Cardiac muscle cell (in vitro differentiated cells and primary cell): ENCODE data around the gene XRCC5. TPM values are rescaled to one million over a fixed set of nuclear protein-coding genes. Genes with fewer than 3 reads are reported as not detected.

ENCODE experiments used
- DNase-seq, 2 donors: peaks; one replicate each; pipeline versions ENCODE4 v3.0.0 to v3.0.0-alpha.2; 2010 to 2017; ENCODE audit warnings: low read depth in 1 of 2, low spot score in 1 of 2
- H3K27ac ChIP-seq: fragments of 200-600 bp; sonication (generic); 2 replicates; pipeline ENCODE4 v1.5.1; 2016
- H3K27me3 ChIP-seq: fragments of 200-600 bp; sonication (generic); 2 replicates; pipeline ENCODE4 v1.6.0; 2016; ENCODE audit warnings: control low read depth
- H3K36me3 ChIP-seq: fragments of 200-600 bp; sonication (generic); 2 replicates; pipeline ENCODE4 v1.5.1; 2016; ENCODE audit warnings: control low read depth
- H3K4me1 ChIP-seq: fragments of 200-600 bp; sonication (generic); 2 replicates; pipeline ENCODE4 v1.8.1; 2017; ENCODE audit warnings: low read depth, mild to moderate bottlenecking, mixed run types
- H3K4me3 ChIP-seq: fragments of 200-600 bp; sonication (generic); 2 replicates; pipeline ENCODE4 v1.5.1; 2016; ENCODE audit warnings: mild to moderate bottlenecking
- H3K9me3 ChIP-seq: fragments of 200-600 bp; sonication (generic); 2 replicates; pipeline ENCODE4 v1.5.1; 2017; ENCODE audit warnings: low read depth, mild to moderate bottlenecking, control low read depth
- polyA plus RNA-seq: library from polyadenylated mRNA; unstranded; fragments of >200 nt; fragmentation: Nextera tagmentation; extraction: Ambion mirVana; gene quantifications from 2 replicates; pipeline ENCODE4 v1.2.1, GENCODE V29; 2016
- total RNA-seq: library from RNA; depleted of rRNA; stranded (reverse); fragments of >200 nt; gene quantifications from 2 replicates; pipeline ENCODE4 v1.2.3, GENCODE V29; 2016
- TF ChIP-seq, protein P1 (sequence below): IDR thresholded peaks from 2 replicates; pipeline ENCODE4 v1.5.1; 2012; ENCODE audit warnings: low read depth, mild to moderate bottlenecking, low read length

The XRCC5 gene
- total and polyA plus RNA-seq, 2 experiments from 2014 or later = 150 to 241 TPM

DNA sequence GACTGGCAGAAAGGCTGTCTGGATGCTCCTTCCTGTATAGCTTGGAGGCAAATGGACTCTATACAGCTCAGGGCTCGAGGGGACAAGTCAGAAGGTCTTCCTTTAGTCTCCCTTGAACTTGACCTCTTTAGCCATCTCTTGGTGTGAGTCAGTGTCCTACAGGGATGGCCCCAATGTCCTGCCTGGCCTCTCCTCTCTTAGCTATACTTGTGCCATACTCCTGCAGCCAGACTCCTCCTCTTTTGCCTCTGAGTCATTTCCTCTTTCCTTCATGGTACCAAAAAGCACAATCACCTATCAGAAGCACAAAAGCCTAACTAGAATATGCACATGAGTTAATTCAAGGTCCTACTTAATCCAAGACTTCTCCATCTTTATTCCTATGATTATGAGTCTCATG is 112.7 kb downstream of the XRCC5 start:
- peak in 1 of 2 donors; percentile 39 for DNase-seq
- H3K27ac ChIP-seq = no peak overlapping the region
- no peaks in the 10 kb centered on the region for H3K9me3 ChIP-seq
- H3K4me1 ChIP-seq = no peaks in the 10 kb centered on the region
- H3K36me3 ChIP-seq = no peaks in the 10 kb centered on the region
- no peak overlapping the region for H3K4me3 ChIP-seq
- TF ChIP-seq, protein P1, sequence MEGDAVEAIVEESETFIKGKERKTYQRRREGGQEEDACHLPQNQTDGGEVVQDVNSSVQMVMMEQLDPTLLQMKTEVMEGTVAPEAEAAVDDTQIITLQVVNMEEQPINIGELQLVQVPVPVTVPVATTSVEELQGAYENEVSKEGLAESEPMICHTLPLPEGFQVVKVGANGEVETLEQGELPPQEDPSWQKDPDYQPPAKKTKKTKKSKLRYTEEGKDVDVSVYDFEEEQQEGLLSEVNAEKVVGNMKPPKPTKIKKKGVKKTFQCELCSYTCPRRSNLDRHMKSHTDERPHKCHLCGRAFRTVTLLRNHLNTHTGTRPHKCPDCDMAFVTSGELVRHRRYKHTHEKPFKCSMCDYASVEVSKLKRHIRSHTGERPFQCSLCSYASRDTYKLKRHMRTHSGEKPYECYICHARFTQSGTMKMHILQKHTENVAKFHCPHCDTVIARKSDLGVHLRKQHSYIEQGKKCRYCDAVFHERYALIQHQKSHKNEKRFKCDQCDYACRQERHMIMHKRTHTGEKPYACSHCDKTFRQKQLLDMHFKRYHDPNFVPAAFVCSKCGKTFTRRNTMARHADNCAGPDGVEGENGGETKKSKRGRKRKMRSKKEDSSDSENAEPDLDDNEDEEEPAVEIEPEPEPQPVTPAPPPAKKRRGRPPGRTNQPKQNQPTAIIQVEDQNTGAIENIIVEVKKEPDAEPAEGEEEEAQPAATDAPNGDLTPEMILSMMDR = no peak
- H3K27me3 ChIP-seq = no peaks in the 10 kb centered on the region

GRCh38 chr2:216222650-216223352 is 113.7 kb downstream of the XRCC5 start:
- Histone ChIP-seq H3K36me3 (no peaks in the 10 kb centered on the region), H3K27ac (no peak overlapping the region), H3K4me3 (no peak overlapping the region), H3K9me3 (no peaks in the 10 kb centered on the region), H3K27me3 (no peaks in the 10 kb centered on the region), H3K4me1 (no peaks in the 10 kb centered on the region)
- TF ChIP-seq, protein P1 = peak; percentile 36
- peak in 1 of 2 donors; percentile 21 for DNase-seq

GRCh38 chr2:216224388-216224787 is 115.2 kb downstream of the XRCC5 start:
- Histone ChIP-seq H3K36me3 (no peaks in the 10 kb centered on the region), H3K9me3 (no peaks in the 10 kb centered on the region), H3K27me3 (no peaks in the 10 kb centered on the region), H3K4me3 (no peak overlapping the region), H3K4me1 (no peaks in the 10 kb centered on the region), H3K27ac (no peak overlapping the region)
- DNase-seq = no peak
- TF ChIP-seq, protein P1 = no peak

DNA sequence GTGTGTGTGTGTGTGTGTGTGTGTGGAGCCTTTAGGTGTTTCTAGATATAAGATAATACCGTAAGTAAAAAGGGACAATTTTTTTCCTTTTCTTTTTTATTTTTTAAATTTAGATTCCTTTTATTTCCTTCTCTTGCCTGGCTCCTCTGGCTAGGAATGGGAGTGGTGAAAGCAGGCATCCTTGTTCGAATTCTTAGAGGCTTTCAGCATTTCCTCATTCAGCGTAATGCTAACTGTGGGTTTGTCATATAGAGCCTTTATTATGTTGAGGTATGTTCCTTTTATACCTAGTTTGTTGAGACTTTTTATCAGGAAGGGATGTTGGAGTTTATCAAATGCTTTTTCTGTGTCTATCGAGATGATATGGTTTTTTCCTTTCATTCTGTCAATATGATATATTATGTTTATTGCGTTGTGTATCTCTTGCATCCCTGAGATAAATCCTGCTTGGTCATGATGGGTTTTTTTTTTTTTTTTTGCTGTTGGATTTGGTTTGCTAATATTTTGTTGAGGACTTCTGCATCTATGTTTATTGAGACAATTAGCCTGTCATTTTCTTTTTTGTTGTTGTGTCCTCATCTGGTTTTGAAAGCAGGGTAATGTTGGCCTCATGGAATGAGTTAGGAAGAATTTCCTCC is 120.2 kb downstream of the XRCC5 start:
- Histone ChIP-seq H3K27me3 (no peaks in the 10 kb centered on the region), H3K4me1 (no peaks in the 10 kb centered on the region), H3K4me3 (no peak overlapping the region), H3K27ac (no peak overlapping the region), H3K36me3 (no peaks in the 10 kb centered on the region), H3K9me3 (no peaks in the 10 kb centered on the region)
- no peak for DNase-seq
- TF ChIP-seq, protein P1 = no peak

DNA sequence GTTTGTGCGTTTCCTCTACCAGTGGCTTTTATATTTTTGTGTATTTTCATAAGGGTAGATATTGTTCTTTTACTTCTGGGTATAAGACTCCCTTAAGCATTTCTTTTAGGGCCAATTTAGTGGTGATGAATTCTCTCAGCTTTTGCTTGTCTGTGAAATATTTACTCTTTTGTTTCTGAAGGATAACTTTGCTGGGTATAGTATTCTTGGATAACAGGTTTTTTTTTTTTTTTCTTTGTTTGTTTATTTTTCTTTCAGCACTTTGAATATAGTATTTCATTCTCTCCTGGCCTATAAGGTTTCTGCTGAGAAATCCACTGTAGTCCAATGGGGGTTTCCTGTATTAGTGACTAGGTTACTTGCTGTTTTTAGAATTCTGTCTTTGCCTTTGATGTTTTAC is 122.7 kb downstream of the XRCC5 start:
- TF ChIP-seq, protein P1 = no peak
- H3K9me3 ChIP-seq = no peaks in the 10 kb centered on the region
- H3K27ac ChIP-seq = no peak overlapping the region
- no peak overlapping the region for H3K4me3 ChIP-seq
- no peak for DNase-seq
- no peaks in the 10 kb centered on the region for H3K36me3 ChIP-seq
- no peaks in the 10 kb centered on the region for H3K27me3 ChIP-seq
- no peaks in the 10 kb centered on the region for H3K4me1 ChIP-seq
